ENCODE measurements around the gene UBL4B.

DNA sequence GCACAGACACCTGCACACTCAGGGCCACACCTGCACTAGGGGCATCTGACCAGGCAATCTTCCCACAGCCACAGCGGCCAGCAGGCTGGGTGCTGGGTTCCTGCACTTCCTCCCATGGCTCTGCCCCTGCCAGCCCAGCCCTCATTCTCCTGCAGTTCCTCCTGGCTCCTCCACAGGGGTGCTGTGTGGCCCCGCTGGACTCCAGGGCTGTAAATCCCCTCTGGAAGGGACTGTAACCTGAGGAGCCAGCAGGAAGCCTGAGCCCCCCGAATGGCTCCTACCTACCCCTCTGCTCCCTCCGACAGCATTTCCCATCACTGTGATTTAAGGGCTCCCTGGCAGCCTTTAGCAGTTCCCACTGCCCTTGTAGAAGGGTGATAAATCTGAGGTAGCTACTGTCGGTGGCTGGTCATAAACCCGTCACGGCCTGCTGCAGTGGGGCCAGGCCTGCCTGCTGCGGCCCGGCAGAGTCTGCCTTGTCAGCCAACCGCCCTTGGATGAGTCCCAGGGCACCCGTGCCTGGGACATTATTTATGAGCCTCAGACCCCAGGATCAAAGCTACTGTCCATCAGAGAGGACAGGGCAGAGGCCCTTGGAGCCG, 8.8 kb downstream of the UBL4B start:
- TF ChIP-seq, protein P1, sequence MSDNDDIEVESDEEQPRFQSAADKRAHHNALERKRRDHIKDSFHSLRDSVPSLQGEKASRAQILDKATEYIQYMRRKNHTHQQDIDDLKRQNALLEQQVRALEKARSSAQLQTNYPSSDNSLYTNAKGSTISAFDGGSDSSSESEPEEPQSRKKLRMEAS (IDR thresholded peaks at IDR 0.05): no peak
- peak; percentile 60; the same call in 1 of the 2 replicates for TF ChIP-seq EP300 (IDR thresholded peaks at IDR 0.05; ENCODE audit: borderline replicate concordance)
- 0 out of 2 replicates have a peak, but pooled peaks have one; percentile 14 for TF ChIP-seq EGR1 (IDR thresholded peaks at IDR 0.05)
- TF ChIP-seq, protein P2, sequence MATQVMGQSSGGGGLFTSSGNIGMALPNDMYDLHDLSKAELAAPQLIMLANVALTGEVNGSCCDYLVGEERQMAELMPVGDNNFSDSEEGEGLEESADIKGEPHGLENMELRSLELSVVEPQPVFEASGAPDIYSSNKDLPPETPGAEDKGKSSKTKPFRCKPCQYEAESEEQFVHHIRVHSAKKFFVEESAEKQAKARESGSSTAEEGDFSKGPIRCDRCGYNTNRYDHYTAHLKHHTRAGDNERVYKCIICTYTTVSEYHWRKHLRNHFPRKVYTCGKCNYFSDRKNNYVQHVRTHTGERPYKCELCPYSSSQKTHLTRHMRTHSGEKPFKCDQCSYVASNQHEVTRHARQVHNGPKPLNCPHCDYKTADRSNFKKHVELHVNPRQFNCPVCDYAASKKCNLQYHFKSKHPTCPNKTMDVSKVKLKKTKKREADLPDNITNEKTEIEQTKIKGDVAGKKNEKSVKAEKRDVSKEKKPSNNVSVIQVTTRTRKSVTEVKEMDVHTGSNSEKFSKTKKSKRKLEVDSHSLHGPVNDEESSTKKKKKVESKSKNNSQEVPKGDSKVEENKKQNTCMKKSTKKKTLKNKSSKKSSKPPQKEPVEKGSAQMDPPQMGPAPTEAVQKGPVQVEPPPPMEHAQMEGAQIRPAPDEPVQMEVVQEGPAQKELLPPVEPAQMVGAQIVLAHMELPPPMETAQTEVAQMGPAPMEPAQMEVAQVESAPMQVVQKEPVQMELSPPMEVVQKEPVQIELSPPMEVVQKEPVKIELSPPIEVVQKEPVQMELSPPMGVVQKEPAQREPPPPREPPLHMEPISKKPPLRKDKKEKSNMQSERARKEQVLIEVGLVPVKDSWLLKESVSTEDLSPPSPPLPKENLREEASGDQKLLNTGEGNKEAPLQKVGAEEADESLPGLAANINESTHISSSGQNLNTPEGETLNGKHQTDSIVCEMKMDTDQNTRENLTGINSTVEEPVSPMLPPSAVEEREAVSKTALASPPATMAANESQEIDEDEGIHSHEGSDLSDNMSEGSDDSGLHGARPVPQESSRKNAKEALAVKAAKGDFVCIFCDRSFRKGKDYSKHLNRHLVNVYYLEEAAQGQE (IDR thresholded peaks at IDR 0.05; ENCODE audit: low read depth): no peak
- no peak for TF ChIP-seq RAD21 (IDR thresholded peaks at IDR 0.05; ENCODE audit: low read depth)
- TF ChIP-seq NFIC (IDR thresholded peaks at IDR 0.05): peak; percentile 67
- TF ChIP-seq TAF1 (IDR thresholded peaks at IDR 0.05; ENCODE audit: low read depth): no peak
- no peak for TF ChIP-seq CREB1 (IDR thresholded peaks at IDR 0.05; ENCODE audit: low read depth)
- TF ChIP-seq, protein P3, sequence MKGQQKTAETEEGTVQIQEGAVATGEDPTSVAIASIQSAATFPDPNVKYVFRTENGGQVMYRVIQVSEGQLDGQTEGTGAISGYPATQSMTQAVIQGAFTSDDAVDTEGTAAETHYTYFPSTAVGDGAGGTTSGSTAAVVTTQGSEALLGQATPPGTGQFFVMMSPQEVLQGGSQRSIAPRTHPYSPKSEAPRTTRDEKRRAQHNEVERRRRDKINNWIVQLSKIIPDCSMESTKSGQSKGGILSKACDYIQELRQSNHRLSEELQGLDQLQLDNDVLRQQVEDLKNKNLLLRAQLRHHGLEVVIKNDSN (IDR thresholded peaks at IDR 0.05): 0 out of 2 replicates have a peak, but pooled peaks have one; percentile 2
- TF ChIP-seq ZBTB7A (IDR thresholded peaks at IDR 0.05; ENCODE audit: low read depth): no peak
- 0 out of 2 replicates have a peak, but pooled peaks have one; percentile 28 for TF ChIP-seq FOXM1 (IDR thresholded peaks at IDR 0.05; ENCODE audit: borderline replicate concordance, low read depth)
- TF ChIP-seq CEBPB (IDR thresholded peaks at IDR 0.05): 0 out of 2 replicates have a peak, but pooled peaks have one; percentile 3
- peak; percentile 36; the same call in 1 of the 2 replicates for TF ChIP-seq TEAD4 (IDR thresholded peaks at IDR 0.05)
